Gastrocnemius medialis (tissue), 4 donors: ENCODE data around the gene TMEM101.

Experiments used
- POLR2A ChIP-seq, 2 donors: fragments of 450-650 bp; IDR thresholded peaks; one replicate each; pipeline ENCODE4 v1.6.1; 2017; ENCODE audit warnings: antibody characterized with exemption in 2 of 2, mild to moderate bottlenecking in 2 of 2, moderate library complexity in 2 of 2
- TF ChIP-seq, protein P1 (sequence below), 5 experiments: fragments of 450-650 bp in 3 of 5; fragments of 200-600 bp in 2 of 5; sonication (generic) in 2 of 5; IDR thresholded peaks in 4 of 5; conservative IDR thresholded peaks in 1 of 5; 1 replicate in 4 of 5; 2 replicates in 1 of 5; pipeline ENCODE4 v1.5.1; 2016 to 2019; ENCODE audit warnings: antibody characterized with exemption in 5 of 5, mild to moderate bottlenecking in 3 of 5, moderate library complexity in 3 of 5

DNA sequence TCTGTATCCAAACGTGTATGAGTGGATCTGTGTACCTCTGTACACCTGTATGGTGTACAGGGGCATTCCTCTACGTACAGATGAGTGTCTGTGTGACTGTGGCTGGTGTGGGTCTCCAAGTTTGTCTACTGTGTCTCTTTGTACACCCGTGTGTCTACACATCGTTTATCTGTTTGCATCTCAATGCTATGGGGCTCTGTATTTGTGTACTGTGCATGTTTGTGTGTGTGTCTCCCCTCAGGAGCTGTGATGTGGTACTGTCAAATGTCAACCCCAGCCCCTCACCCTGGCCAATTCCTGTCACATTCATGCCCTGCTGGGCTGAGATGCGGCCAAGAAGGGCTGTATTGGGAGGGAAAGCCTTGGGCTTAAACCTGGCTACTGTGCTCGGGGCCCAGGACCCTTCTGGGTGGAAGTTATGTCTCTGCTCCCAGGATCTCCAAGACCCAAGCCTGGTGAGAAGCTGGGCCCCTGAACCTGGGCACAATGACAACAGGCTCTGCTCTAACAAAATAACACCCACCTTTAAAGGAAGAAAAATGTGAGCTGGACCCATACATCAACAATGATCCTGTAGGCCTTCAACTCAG lies 13.8 kb downstream of the TMEM101 start:
- TF ChIP-seq, protein P1, sequence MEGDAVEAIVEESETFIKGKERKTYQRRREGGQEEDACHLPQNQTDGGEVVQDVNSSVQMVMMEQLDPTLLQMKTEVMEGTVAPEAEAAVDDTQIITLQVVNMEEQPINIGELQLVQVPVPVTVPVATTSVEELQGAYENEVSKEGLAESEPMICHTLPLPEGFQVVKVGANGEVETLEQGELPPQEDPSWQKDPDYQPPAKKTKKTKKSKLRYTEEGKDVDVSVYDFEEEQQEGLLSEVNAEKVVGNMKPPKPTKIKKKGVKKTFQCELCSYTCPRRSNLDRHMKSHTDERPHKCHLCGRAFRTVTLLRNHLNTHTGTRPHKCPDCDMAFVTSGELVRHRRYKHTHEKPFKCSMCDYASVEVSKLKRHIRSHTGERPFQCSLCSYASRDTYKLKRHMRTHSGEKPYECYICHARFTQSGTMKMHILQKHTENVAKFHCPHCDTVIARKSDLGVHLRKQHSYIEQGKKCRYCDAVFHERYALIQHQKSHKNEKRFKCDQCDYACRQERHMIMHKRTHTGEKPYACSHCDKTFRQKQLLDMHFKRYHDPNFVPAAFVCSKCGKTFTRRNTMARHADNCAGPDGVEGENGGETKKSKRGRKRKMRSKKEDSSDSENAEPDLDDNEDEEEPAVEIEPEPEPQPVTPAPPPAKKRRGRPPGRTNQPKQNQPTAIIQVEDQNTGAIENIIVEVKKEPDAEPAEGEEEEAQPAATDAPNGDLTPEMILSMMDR (IDR thresholded peaks at IDR 0.05 in 4 of 5, conservative IDR thresholded peaks at IDR 0.05 in 1 of 5), result no peak
- TF ChIP-seq POLR2A (IDR thresholded peaks at IDR 0.05), result no peak
